HG03558 (cell line): ENCODE measurements around the gene FAM3C.
"Not testable (repeated sequence)": the region's sequence is repeated elsewhere in the genome, so short reads cannot be mapped to it uniquely, and the experiment has no call there.

Experiments used
- ATAC-seq: cut with Tn5 transposase; IDR thresholded peaks from one replicate; pipeline ENCODE4 v1.9.1; 2021; ENCODE audit warnings: moderate number of reproducible peaks; ENCODE audit not compliant: unreplicated experiment; ENCODE audit errors: extremely low read depth

Gene FAM3C, protein sequence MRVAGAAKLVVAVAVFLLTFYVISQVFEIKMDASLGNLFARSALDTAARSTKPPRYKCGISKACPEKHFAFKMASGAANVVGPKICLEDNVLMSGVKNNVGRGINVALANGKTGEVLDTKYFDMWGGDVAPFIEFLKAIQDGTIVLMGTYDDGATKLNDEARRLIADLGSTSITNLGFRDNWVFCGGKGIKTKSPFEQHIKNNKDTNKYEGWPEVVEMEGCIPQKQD

DNA sequence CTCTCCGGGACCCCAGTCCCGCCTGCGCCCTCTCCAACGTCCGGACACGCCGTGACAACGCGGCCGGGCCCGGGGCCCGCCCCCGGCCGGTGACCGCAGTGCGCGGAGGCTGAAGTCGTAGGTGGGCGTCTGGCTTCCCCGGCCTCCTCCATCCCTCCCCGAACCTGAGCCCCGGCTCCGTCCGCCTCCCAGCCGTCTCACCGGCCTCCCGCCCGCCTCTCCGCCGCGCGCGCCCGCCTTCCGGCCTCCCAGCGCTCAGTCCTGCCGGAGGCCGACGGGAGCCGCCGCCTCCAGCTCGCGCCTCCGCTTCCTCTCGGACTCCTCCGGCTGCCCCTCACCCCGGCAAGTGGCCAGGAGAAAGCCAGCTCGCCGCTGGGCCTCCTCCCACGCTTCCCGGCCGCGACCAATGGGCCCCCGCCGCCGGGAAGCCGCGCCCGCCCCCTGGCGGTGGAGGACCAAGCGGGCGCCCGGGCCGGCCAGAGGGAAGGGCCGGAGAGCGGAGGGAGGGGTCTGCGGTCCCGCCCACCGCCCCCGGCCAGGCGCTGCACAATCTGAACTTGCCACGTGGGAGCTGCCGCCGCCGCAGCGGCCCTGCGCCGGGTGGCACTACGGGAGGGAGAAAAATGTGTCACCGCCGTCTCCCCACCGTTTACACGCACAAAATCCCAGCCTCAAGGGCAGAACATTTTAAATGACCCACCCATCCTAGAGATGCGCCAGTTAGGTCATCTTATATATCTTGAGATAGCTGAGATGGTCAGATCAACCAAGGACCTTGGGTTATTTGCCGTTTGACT is at the start of gene FAM3C:
Gene FAM3C (minus strand): TSS at position 348 of the 797 bp plus-strand sequence. CDS start 13,339 bp downstream, outside the sequence.
- peak; percentile 60 for ATAC-seq

DNA sequence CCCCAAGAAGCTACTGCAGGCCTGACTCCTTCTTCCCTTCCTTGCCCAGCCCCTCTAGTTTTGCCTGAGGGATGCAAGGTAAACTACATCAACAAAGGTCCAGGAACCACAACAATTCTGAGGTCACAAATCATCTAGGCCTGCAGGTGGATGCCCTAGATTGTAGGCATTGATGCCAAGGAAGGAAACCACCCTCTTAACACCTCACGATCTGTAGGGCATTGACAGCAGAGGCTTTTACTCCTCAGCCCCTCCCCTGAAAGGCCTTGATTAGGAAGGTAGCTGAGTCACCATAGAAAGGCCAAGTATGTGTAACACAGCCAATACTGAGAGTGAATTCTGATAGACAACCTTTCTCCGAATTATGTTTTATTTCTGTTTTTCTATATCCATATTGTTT is 46.7 kb upstream of the FAM3C start:
- no peak for ATAC-seq

DNA sequence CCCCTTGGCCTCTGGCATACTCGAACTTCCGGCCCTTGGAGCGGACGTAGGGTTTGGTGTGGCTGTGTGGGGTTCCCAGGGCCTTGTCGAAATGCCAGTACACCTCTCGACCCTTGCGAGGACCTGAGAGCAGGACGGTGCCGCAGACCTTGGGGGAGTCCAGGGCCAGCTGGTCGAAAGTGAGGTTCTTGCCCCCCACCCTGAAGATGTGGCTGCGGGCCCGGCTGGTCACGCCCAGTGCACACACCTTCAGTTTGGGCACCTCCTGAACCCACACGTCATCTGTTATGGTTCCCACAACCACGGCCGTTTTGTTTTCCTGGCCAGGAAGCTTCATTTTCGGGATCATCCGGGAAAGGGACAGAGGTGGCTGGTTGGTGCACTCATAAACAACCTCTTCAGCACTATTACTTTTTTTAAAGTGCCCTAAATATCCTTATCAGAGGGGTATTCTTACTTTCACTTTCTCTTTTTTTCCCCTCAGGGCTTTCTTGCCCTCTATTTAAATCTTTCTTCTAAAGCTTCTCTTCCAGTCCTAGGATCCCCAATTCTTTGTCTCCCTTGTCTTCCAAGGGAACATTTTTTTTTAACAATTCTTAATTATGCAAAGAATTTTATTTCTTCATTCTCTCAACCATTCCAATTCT is 44.9 kb upstream of the FAM3C start:
- no peak for ATAC-seq

DNA sequence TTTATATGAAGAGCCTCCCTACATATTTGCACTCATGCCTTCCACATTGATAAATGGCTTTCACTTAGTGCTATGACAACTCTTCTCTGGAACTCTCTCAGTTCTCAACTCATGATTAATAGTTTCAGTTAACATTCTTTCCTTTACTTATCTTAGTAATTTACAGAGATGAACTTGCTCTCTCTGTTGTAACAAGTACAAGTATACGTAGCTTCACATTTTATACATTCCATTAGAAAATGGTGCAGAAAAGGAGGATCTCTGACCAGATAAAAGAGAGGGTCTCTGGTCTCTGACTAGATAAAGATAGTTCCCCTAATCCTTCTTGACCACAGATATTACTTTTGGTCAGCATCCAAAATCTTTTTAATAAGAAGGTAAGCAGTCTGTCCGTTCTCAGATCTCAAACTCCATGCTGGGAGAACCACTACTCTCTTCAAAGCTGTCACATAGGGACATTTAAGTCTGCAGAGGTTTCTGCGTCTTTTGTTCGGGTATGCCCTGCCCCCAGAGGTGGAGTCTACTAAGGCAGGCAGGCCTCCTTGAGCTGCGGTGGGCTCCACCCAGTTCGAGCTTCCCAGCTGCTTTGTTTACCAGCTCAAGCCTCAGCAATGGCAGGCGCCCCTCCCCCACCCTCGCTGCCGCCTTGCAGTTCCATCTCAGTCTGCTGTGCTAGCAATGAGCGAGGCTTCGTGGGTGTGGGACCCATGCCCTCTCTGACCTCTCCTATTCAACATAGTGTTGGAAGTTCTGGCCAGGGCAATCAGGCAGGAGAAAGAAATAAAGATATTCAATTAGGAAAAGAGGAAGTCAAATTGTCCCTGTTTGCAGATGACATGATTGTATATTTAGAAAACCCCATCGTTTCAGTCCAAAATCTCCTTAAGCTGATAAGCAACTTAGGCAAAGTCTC is 42.2 kb upstream of the FAM3C start:
- ATAC-seq = peak; percentile 41

DNA sequence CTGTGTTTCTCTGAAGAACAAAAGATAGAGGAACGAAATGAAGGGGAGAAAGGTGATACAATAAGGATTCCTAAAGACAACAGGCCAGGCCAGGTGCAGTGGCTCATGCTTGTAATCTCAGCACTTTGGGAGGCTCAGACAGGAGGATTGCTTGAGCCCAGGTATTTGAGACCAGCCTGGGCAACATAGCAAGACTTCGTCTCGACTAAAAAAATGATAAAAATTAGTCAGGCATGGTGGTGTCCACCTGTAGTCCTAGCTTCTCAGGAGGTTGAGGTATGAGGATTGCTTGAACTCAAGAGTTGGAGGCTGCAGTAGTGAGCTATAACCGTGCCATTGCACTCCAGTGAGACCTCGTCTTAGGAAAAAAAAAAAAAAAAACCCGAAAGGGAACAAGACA is 41.4 kb upstream of the FAM3C start:
- ATAC-seq = no peak

DNA sequence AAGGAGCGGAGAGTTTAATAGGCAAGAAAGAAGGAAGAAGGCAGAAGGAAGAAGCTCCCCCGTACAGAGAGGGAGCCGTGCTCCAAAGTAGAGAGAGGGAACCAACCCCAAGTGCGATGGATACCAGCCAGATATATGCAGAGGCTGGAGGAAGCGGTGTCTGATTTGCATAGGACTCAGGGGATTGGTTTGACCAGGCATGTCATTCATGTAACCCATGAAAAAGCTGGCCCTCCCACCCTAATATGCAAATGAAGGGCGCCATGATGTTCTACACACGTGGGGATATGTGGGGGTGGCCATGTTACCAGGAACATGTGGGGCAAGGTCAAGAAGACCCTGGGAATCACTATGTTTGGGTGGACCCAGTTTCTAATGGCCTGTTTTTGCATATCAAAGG is 40.6 kb upstream of the FAM3C start:
- no peak for ATAC-seq

DNA sequence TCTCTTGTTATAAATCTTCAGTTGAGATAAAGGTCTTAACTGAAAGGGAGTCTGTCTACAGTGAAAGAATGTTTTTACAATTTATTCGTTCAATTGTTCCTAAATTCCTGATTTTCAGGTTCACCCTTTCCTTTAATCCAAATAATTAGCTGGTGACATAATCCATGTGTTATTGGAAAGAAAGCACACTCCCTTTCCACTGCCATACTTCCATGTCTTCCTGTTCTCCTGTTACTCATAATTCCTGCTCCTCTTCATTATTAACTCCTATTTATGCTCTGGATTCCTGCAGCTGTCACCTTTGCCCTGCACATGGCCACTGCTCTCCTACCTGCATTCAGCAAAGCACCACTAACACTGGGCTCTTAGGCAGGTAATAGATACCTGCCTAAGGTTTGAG is 40.0 kb upstream of the FAM3C start:
- ATAC-seq = no peak

DNA sequence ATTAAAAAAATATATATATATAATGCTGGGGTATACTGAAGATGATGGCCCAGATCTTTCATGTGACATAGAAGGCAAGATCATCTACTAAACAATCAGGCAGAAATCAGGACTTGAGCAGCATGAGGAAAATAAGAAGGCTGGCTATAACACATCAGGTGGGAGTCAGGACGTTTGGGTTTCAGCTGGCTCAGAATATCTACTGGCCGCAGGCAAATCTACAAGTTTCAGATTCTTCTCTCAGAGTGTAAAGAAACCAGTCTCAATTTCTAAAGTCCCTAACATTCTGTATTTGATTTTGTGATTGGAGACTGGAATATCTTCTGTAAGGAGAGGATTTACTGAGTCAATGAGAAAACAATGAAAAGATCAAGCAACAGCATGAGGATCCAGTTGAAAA is 37.7 kb upstream of the FAM3C start:
- no peak for ATAC-seq

DNA sequence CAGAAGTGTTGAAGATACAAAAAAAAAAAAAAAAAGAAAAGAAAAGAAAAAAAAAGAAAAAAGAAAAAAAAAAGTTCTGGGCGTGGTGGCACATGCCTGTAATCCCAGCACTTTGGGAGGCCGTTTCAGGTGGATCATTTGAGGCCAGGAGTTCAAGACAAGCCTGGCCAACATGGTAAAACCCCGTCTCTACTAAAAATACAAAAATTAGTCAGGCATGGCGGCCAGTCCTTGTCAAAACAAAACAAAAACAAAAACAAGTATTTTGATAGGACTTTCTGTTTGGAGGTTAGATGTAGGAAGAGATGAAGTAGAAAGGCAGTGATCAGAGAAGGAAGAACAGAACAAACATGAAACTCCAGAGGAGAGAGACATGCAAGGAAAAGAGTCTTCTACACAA is 36.4 kb upstream of the FAM3C start:
- peak; percentile 64 for ATAC-seq

DNA sequence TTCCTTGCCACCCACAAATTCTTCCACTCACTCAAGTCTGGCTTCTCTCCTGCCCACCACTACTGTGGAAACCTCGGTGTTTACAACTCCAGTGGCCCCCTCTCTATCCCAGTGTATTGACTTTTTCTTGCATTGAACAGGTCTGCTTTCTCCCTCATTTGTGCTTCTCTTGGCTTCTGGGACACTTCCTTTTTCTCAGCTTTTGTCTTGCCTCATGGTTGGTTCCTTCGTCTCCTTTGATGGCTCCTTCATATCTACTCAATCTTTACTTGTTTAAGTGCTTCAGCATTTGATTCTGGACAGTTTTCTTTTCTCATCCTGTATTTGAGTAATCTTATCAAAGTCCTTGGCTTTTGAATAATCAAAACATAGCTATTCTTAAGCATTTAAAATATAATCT is 35.9 kb upstream of the FAM3C start:
- ATAC-seq = no peak

DNA sequence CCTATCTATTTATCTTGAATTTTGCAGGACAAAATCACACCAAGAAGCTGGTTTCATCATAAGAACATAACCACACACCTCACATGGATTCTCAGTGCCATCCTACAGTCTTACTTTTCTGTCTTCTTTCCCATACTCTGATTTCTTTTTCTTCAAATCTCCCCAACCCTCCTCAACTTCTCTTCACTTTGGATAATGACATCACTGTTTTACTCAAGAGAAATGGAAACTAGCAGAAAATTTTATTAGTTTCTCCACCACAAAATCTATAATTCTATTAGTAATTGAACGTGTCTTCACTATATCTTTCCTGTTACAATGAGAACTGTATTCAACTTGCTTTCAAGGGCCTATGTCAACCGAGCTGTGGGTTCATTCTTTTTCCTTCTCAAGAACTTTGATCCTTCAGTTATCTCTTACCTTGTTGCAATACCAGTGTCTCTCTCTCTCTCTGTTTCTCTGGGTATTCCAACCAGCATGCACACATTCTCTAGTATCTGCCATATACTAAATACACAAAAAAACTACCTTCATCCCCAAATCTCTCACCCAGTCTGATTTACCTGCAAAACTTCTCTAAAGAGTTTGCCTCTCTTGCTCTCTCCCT is 35.4 kb upstream of the FAM3C start:
- no peak for ATAC-seq

DNA sequence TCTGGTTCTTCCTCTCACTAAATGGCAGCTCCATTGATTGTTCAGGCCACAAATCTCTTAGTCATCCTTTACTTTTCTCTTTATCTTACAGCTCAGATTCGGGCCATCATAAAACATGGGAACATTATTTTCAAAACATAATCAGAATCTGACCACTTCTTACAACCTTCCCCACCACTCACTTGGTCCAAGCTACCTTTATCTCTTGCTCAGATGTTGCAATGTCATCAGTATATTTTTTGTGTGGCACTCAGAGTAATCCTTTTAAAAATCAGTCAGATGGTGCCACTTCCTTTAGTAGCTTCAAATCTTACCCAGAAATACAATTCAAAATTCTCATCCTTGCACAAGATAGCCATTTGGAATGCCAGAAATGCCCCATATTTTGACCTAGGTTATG is 34.5 kb upstream of the FAM3C start:
- no peak for ATAC-seq

DNA sequence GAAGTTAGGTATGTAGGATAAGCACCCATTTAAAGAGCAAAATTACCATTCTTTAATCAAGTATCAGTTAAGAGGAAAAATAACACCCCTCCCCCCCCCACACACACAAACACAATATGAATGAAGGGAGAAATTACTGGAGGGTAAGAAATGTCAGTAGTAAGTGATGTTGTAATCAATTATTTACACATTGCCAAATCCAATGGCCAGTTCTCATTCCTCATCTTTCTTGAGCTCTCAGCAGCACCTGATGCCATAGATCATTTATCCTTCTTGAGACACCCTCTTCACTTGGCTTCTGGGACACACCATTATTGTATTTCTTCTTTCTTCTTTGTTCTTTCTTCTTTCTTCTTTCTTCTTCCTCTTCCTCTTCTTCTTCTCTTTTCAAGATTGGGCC is 33.7 kb upstream of the FAM3C start:
- ATAC-seq = no peak

DNA sequence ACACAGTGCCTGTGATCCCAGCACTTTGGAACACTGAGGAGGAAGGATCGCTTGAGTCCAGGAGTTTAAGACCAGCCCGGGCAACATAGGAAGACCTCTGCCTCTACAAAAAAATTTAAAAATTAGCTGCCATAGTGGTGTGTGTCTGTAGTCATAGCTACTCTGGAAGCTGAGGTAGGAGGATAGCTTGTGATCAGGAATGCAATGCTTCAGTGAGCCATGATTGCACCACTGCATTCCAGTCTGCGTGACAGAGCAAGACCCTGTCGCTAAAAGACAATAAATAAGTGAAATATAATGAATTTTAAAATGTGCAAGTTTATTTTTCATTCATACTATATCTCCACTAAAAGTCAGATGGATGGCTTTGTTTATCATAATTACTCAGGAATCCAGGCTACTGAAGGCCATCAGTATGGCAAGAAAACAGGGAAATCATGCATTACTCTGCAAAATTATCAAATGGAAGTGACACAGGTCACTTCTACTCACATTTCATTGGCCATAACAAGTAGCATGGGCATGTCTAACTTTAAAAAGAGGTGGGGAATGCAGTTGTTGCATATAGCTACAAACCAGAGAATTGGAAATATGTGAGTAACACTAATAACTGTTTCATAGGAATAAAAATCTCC is 32.9 kb upstream of the FAM3C start:
- no peak for ATAC-seq

DNA sequence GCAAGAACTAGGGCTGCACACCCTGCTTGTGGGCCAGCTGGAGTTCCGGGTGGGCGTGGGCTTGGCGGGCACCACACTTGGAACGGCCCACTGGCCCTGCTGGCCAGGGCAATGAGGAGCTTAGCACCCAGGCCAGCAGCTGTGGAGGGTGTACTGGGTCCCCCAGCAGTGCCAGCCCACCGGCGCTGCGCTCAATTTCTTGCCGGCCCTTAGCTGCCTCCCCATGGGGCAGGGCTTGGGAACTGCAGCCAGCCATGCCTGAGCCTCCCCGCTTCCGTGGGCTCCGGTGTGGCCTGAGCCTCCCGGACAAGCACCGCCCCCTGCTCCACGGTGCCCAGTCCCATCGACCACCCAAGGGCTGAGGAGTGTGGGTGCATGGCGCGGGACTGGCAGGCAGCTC is 25.6 kb upstream of the FAM3C start:
- not testable (repeated sequence) for ATAC-seq

DNA sequence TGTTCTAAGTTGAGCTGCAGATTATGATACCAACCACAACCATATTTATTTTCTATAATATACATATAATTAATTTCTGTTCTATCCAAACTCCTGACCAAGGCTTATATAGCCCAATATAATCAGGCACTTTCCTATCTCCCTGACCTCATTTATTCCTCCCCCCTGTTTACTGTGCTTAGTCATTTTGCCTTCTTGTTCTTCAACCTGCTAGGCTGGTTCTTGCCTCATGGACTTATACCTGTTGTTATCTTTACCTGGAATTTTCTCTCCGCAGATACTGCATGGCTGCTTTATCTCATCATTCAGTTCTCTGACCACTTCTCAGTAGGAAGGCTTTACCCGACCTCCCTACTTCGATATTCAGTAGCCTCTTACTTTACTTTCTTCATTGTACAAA is 24.9 kb upstream of the FAM3C start:
- no peak for ATAC-seq

DNA sequence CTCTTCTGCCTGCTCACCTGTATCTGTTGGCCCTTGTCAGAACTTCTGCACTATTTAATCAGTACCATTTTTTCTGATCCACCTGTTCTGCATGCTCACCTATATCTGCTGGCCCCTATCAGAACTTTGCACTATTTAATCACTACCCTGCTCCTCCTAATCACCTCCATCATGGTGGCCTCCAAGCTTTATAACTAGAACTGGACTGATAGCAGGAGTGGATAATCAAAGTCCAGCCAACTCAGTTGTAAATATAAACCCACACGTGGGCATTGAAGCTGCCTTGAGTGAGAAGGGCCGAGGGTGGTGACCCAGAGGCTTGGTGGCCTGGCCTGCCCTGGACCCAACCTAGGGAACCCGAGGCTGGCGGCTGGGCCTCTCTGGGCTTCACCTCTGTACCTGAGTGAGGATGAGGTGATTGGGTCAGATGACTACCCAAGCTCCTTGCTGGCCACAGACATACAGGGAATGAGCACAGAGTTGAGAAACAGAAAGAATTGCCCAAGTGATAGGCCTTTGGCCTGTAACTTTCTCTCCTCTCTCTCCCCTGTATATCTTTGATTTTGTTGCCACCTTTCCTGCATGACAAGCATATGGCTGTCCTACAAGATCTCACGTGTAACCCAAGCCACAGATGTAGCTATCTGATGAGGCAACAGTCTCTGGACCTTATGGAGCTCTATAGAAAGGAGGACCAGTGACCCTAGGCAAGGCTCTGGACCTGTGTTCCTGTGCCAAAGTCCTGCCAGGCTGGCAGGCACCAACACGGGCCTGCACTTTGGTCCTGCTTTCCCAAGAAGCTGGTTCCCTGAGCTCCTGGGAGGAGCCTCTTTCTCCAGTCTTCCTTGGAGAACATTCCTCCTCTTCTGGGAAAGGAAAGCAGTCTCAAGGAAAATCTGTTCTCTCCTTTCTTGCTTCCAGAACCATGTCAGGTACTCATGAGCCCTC is 23.4 kb upstream of the FAM3C start:
- no peak for ATAC-seq

DNA sequence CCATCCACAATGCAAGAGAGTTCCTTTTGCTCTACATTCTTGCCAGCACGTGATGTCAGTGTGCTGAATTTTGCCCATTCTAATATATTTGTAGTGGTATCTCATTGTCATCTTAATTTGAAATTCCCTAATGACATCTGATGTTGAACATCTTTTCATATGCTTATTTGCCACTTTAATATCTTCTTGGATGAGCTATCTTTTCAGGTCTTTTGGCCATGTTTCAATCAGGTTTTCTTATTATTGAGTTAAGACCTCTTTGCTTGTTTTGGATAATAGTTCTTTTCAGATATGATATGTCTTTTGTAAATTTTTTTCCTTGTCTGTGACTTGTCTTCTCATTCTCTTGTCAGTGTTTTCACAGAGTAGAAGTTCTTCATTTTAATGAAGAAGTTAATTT is 20.4 kb upstream of the FAM3C start:
- no peak for ATAC-seq

DNA sequence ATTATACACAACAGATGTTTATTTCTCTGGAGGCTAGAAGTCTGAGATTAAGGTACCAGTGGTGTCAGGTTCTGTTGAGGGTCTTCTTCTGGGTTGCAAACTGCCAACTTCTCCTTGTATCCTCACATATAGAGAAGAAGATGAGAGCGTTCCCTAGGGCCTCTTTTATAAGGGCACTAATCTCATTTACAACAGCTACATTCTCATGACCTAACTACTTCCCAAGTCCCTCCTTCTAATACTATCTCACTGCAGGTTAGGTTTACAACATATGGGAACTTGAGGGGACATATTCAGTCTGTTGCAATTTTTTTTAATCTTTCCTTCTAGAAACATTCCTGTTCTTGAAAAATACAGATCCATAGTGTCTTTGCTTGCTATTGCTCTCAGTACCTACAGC is 18.3 kb upstream of the FAM3C start:
- no peak for ATAC-seq
